DMS53 (cell line): ENCODE results near the gene MAPKAPK2.

Experiments
- DNase-seq: peaks from one replicate; lab custom pipeline; 2025; lab: John Stamatoyannopoulos, UW

The MAPKAPK2 gene

GRCh38 chr1:206660136-206660535 lies 24.6 kb upstream of the MAPKAPK2 start:
- DNase-seq: no peak

GRCh38 chr1:206661161-206661820 lies 23.4 kb upstream of the MAPKAPK2 start:
- DNase-seq: no peak

GRCh38 chr1:206662396-206663092 lies 22.2 kb upstream of the MAPKAPK2 start:
- DNase-seq: peak; percentile 59

DNA sequence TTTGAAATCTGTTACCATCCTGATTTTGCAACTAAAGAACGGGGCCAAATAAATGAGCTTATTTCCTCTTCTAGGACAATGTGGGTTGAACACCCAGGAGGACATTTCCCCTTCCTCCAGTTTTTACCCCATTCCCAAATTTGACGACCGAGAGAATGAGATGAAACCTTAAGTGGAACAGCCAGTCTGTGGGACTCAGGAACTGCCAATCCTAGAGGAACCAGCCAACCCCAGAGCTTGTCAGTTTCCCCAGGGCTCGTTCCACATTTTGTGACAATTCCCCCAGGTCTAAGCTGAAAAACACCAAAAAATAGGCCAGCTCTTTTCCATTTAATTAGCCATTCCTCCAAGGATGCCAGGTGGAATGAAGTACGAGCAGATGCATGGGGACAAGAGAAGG lies 21.3 kb upstream of the MAPKAPK2 start:
- no peak for DNase-seq

DNA sequence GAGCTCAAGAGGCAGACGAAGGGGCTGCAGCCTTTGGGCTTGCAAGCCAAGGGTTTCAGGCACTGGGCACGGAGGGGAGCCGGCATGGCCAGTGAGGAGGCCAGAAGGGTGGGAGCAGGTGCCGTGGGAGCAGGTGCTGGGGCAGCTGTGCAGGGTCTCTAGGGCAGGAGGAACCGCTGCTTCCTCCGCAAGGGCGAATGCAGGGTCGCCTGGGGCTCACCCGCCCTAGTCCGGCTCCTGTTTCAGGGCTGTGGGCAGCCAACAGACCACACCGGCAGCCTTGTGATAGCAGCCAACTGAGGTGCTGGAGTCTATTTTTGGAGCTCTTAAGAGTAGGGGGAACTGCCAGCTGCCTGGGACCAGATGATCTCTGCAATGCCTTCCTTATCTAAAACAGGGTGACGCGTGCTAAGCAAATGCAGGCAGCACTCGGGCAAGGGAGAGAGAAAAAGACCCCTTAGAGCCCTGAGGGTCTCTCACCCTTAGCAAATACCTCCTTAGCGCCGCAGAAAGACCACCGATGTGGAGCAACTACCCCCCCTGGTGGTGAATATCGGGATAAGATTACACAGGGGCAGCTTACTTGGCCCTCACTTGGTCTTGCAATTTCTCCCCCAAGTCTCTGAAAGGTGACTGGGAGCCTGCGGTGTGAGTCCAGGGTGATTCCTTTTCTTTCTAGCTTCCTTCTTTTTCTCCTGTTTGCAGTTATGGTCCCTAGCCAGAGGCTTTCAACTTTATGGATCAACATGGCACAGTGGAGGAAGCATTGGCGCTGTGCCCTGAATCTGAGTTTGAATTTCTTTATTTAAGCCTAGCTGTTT lies 20.7 kb upstream of the MAPKAPK2 start:
- DNase-seq: peak; percentile 77

DNA sequence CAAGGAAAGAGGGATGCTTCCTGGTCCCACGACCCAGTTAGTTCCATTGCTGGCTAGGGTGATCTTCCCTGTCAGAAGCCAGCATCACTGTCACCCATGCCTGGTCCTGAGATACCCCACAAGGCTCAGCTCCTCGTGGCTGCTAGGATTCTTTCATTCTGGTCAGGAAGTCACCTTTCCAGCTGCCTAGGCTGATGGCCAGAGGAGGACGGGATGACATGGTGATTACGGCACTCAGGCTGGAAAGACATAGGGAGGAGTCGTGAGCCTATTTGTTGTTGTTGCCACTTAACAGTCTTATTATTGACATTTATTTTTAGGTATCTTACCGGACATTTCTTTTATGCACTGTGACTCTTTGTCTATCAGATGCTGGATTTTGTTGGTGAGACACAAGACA lies 20.0 kb upstream of the MAPKAPK2 start:
- DNase-seq: no peak

- DNase-seq: no peak
Measured at GRCh38 chr1:206666031-206666561, 18.6 kb upstream of the MAPKAPK2 start.

- DNase-seq: no peak
Measured at GRCh38 chr1:206666954-206667665, 17.6 kb upstream of the MAPKAPK2 start.

GRCh38 chr1:206668351-206668750 lies 16.4 kb upstream of the MAPKAPK2 start:
- no peak for DNase-seq

GRCh38 chr1:206668874-206669410 lies 15.8 kb upstream of the MAPKAPK2 start:
- DNase-seq: no peak

- peak; percentile 24 for DNase-seq
Measured at GRCh38 chr1:206672011-206672688, 12.6 kb upstream of the MAPKAPK2 start.

- DNase-seq: no peak
Measured at GRCh38 chr1:206672844-206673758, 11.6 kb upstream of the MAPKAPK2 start.

GRCh38 chr1:206674236-206674635 lies 10.5 kb upstream of the MAPKAPK2 start:
- DNase-seq: no peak

DNA sequence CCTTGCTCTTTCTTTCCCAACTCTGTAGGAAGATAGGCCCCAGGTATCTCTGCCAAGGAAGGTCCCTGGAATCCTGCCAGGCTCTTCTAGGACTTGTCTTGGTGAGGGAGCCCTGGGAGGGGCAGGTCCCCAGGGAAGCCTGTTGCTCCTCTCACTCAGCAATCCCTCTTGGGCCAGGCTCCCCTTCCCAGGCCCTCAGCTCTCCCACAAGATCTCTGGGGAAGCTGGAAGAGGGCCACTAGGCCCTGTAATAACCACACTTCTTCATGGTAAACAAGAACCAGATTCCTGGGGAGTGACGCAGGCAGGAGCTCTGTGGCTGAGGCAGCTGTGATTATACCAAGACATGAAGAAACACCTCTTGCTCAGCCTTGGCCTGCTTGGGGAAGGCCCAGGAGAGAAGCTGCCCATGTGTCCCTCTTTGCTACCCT lies 9.9 kb upstream of the MAPKAPK2 start:
- DNase-seq: peak; percentile 32

- no peak for DNase-seq
Measured at GRCh38 chr1:206676499-206676898, 8.2 kb upstream of the MAPKAPK2 start.

- no peak for DNase-seq
Measured at GRCh38 chr1:206678490-206678889, 6.2 kb upstream of the MAPKAPK2 start.

- no peak for DNase-seq
Measured at GRCh38 chr1:206679738-206680211, 4.9 kb upstream of the MAPKAPK2 start.

GRCh38 chr1:206680279-206680678 lies 4.4 kb upstream of the MAPKAPK2 start:
- no peak for DNase-seq

DNA sequence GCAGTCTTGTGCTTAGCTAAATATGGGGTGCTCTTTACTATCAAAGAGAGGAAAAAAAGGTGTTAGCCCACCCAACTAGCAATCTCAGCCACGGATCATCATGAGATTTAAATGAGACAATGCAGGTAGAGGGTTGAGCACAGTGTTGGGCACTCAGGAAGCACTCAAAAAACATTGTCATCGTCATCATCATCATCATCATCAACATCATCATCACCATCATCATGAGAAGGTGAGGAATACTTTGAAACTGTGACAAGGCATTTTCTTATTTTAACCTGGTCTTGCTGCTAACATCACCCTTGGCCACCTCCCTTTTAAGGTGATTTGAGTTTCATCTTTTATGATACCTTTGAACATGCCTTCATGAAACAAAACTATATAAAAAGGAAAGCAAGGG lies 3.3 kb upstream of the MAPKAPK2 start:
- no peak for DNase-seq

- DNase-seq: no peak
Measured at GRCh38 chr1:206682111-206682510, 2.6 kb upstream of the MAPKAPK2 start.
